Left ventricle myocardium inferior (tissue), 1 donor: ENCODE data around the gene DNAJC30. TPM values are rescaled to one million over a fixed set of nuclear protein-coding genes. Genes with fewer than 3 reads are reported as not detected.

ENCODE experiments used
- DNase-seq: peaks from one replicate; pipeline ENCODE4 v3.0.0-alpha.2; 2020
- H3K27ac ChIP-seq: fragments of 200-600 bp; replicated peaks from 2 replicates; pipeline ENCODE4 v1.8.0; 2021
- H3K27me3 ChIP-seq: fragments of 200-600 bp; 2 replicates; pipeline ENCODE4 v1.8.0; 2021; ENCODE audit warnings: low read depth
- H3K36me3 ChIP-seq: fragments of 200-600 bp; 2 replicates; pipeline ENCODE4 v1.8.0; 2021
- H3K4me1 ChIP-seq: fragments of 200-600 bp; 2 replicates; pipeline ENCODE4 v1.8.0; 2021
- H3K4me3 ChIP-seq: fragments of 200-600 bp; 2 replicates; pipeline ENCODE4 v1.8.0; 2021; ENCODE audit warnings: mild to moderate bottlenecking, moderate library complexity
- H3K9me3 ChIP-seq: fragments of 200-600 bp; replicated peaks from 2 replicates; pipeline ENCODE4 v1.8.0; 2021
- CTCF ChIP-seq: fragments of 200-600 bp; IDR thresholded peaks from 2 replicates; pipeline ENCODE4 v1.8.0; 2021; ENCODE audit warnings: antibody characterized with exemption, mild to moderate bottlenecking, borderline replicate concordance
- intact Hi-C: fragments of 100-400 bp; cut with micrococcal nuclease; formaldehyde crosslinking; loops from one replicate; pipeline ENCODE4 v1.11.0; 2022
- total RNA-seq: library from RNA; stranded (reverse); fragmentation: NEBNext Ultra II Directional; extraction: Animal tissue kit (Norgen Biotek cat#: 25700); gene quantifications from one replicate; pipeline ENCODE4 v1.2.1, GENCODE V29; 2021
- donor health status: DM: no; HTN: yes; CAD: no; lungs with severe emphysema.

DNAJC30 gene
- total RNA-seq, 1 donor from 2014 or later: 14.0 TPM

- Histone ChIP-seq H3K4me1 (no peaks in the 10 kb centered on the region), H3K4me3 (no peak overlapping the region), H3K9me3 (no peaks in the 10 kb centered on the region), H3K27ac (no peak overlapping the region), H3K36me3 (peaks cover 4% of the 10 kb centered on the region), H3K27me3 (no peaks in the 10 kb centered on the region)
- no peak for DNase-seq
- TF ChIP-seq CTCF: no peak
- intact Hi-C loops: no loop called here
Measured at GRCh38 chr7:73706126-73707044, 23.1 kb upstream of the DNAJC30 start.

- Histone ChIP-seq H3K36me3 (peaks cover 4% of the 10 kb centered on the region), H3K27ac (no peak overlapping the region)
- no peak for TF ChIP-seq CTCF
Measured at GRCh38 chr7:73705551-73705920, 22.3 kb upstream of the DNAJC30 start.

GRCh38 chr7:73704640-73705550, 21.6 kb upstream of the DNAJC30 start:
- intact Hi-C loops: no loop called here
- no peak overlapping the region for H3K27ac ChIP-seq
- H3K4me1 ChIP-seq: no peaks in the 10 kb centered on the region
- DNase-seq: no peak
- H3K4me3 ChIP-seq: no peak overlapping the region
- TF ChIP-seq CTCF: no peak
- H3K9me3 ChIP-seq: no peaks in the 10 kb centered on the region
- peaks cover 5% of the 10 kb centered on the region for H3K36me3 ChIP-seq
- no peaks in the 10 kb centered on the region for H3K27me3 ChIP-seq

More at GRCh38 chr7:73705551-73705920, 22.3 kb upstream of the DNAJC30 start:
- H3K27me3 ChIP-seq: no peaks in the 10 kb centered on the region
- intact Hi-C loops: no loop called here
- H3K4me1 ChIP-seq: no peaks in the 10 kb centered on the region
- DNase-seq: no peak
- H3K4me3 ChIP-seq: no peak overlapping the region
- no peaks in the 10 kb centered on the region for H3K9me3 ChIP-seq

- Histone ChIP-seq H3K4me3 (peak overlapping the region; percentile 37), H3K9me3 (no peaks in the 10 kb centered on the region), H3K36me3 (peaks cover 14% of the 10 kb centered on the region), H3K27ac (no peak overlapping the region), H3K27me3 (no peaks in the 10 kb centered on the region), H3K4me1 (no peaks in the 10 kb centered on the region)
- intact Hi-C loops: no loop called here
- peak; percentile 45 for DNase-seq
- no peak for TF ChIP-seq CTCF
Measured at GRCh38 chr7:73703757-73704639, 20.7 kb upstream of the DNAJC30 start.

- H3K27me3 ChIP-seq: no peaks in the 10 kb centered on the region
- no peak overlapping the region for H3K27ac ChIP-seq
- no peak overlapping the region for H3K4me3 ChIP-seq
- peaks cover 22% of the 10 kb centered on the region for H3K36me3 ChIP-seq
- TF ChIP-seq CTCF: no peak
- no peaks in the 10 kb centered on the region for H3K9me3 ChIP-seq
- H3K4me1 ChIP-seq: no peaks in the 10 kb centered on the region
- no peak for DNase-seq
- intact Hi-C loops: no loop called here
Measured at GRCh38 chr7:73703225-73703624, 20.0 kb upstream of the DNAJC30 start.
